K562 (cell line): Measurements from ENCODE around the gene CACNA2D2. TPM values are rescaled to one million over a fixed set of nuclear protein-coding genes. Genes with fewer than 3 reads are reported as not detected.

ENCODE experiments used
- BRD4 ChIP-seq: fragments of 200-600 bp; sonication (generic); IDR thresholded peaks from 2 replicates; pipeline ENCODE4 v1.6.1; 2017; ENCODE audit warnings: inconsistent platforms
- CHD1 ChIP-seq: fragments of 200-600 bp; sonication (generic); IDR thresholded peaks from one replicate; pipeline ENCODE4 v1.6.1; 2012; ENCODE audit warnings: mild to moderate bottlenecking, moderate library complexity, low read length, inconsistent platforms
- CHD2 ChIP-seq: IDR thresholded peaks from 2 replicates; pipeline ENCODE4 v1.6.1; 2011; ENCODE audit warnings: low read depth, low read length
- FOXP1 ChIP-seq: sonication (generic); formaldehyde crosslinking; IDR thresholded peaks from 2 replicates; pipeline ENCODE4 v1.8.0; 2022; ENCODE audit warnings: mild to moderate bottlenecking, missing genetic modification reagents
- GABPB2 ChIP-seq: fragments of 250-450 bp; sonication (Bioruptor Pico); conservative IDR thresholded peaks from 2 replicates; pipeline ENCODE4 v1.5.1; 2021; ENCODE audit warnings: mild to moderate bottlenecking
- HIVEP1 ChIP-seq: fragments of 250-450 bp; sonication (Bioruptor Pico); IDR thresholded peaks from 2 replicates; pipeline ENCODE4 v1.4.0; 2020; ENCODE audit warnings: mild to moderate bottlenecking
- KAT2B ChIP-seq: IDR thresholded peaks from one replicate; pipeline ENCODE4 v1.6.1; 2012; ENCODE audit warnings: low read depth, mild to moderate bottlenecking, control low read depth, inconsistent platforms, low read length, moderate library complexity
- MCM3 ChIP-seq: fragments of 450-650 bp; IDR thresholded peaks from 2 replicates; pipeline ENCODE4 v1.6.1; 2016
- MLX ChIP-seq, 2 experiments: fragments of 450-650 bp in 1 of 2; sonication (generic) in 1 of 2; formaldehyde crosslinking; conservative IDR thresholded peaks; 2 replicates each; pipeline versions ENCODE4 v1.4.0 to v1.8.1; 2020 to 2022; ENCODE audit warnings: mild to moderate bottlenecking in 1 of 2, missing genetic modification reagents in 1 of 2
- NCOA4 ChIP-seq: fragments of 450-650 bp; IDR thresholded peaks from 2 replicates; pipeline ENCODE4 v1.6.1; 2018; ENCODE audit warnings: mild to moderate bottlenecking; ENCODE audit not compliant: partially characterized antibody
- NFE2L1 ChIP-seq: fragments of 450-650 bp; IDR thresholded peaks from 2 replicates; pipeline ENCODE4 v1.6.1; 2016; ENCODE audit warnings: missing genetic modification characterization, low read depth, mild to moderate bottlenecking, missing compliant biosample characterization, moderate library complexity, borderline replicate concordance
- PHF20 ChIP-seq: fragments of 450-650 bp; IDR thresholded peaks from 2 replicates; pipeline ENCODE4 v1.6.1; 2018; ENCODE audit not compliant: partially characterized antibody
- RCOR1 ChIP-seq, 2 experiments: IDR thresholded peaks; 2 replicates each; pipeline ENCODE4 v1.6.1; 2012; ENCODE audit warnings: low read depth in 2 of 2, low read length in 2 of 2, borderline replicate concordance in 1 of 2, improper control_type of control experiment in 1 of 2
- STAT5A ChIP-seq: IDR thresholded peaks from 2 replicates; pipeline ENCODE4 v1.6.1; 2012; ENCODE audit warnings: low read length, inconsistent platforms, borderline replicate concordance
- TARDBP ChIP-seq: fragments of 450-650 bp; IDR thresholded peaks from 2 replicates; pipeline ENCODE4 v1.6.1; 2016
- YBX1 ChIP-seq: fragments of 450-650 bp; IDR thresholded peaks from 2 replicates; pipeline ENCODE4 v1.7.1; 2016; ENCODE audit warnings: mild to moderate bottlenecking
- ZNF217 ChIP-seq: sonication (generic); formaldehyde crosslinking; IDR thresholded peaks from 2 replicates; pipeline ENCODE4 v1.8.0; 2022; ENCODE audit warnings: mild to moderate bottlenecking, missing genetic modification reagents
- ZNF3 ChIP-seq: fragments of 250-450 bp; sonication (Bioruptor Pico); IDR thresholded peaks from 2 replicates; pipeline ENCODE4 v1.5.0; 2021; ENCODE audit warnings: mild to moderate bottlenecking, moderate library complexity
- ZNF311 ChIP-seq: fragments of 250-450 bp; sonication (Bioruptor Pico); IDR thresholded peaks from 2 replicates; pipeline ENCODE4 v1.4.0; 2020; ENCODE audit warnings: mild to moderate bottlenecking, moderate library complexity
- ZNF449 ChIP-seq: fragments of 250-450 bp; sonication (Bioruptor Pico); IDR thresholded peaks from 2 replicates; pipeline ENCODE4 v1.8.0; 2022; ENCODE audit warnings: moderate library complexity, mild to moderate bottlenecking, inconsistent platforms
- polyA plus RNA-seq, 8 experiments: library from polyadenylated mRNA; depleted of rRNA in 4 of 8; stranded (reverse) in 5 of 8; unstranded in 3 of 8; fragments of >200 nt; fragmentation: Nextera tagmentation in 2 of 8; fragmentation: Illumina TruSeq in 1 of 8; extraction: Ambion mirVana in 2 of 8; extraction: Trizol in 1 of 8; gene quantifications; 2 replicates each; pipeline versions ENCODE4 v1.2.1 to v1.2.3, GENCODE V29; 2011 to 2014; ENCODE audit warnings: inconsistent platforms in 1 of 8, missing spikeins in 1 of 8
- total RNA-seq, 7 experiments: library from RNA; depleted of rRNA in 6 of 7; stranded (reverse); fragments of >200 nt in 6 of 7; fragmentation: Illumina TruSeq in 2 of 7; extraction: Trizol in 2 of 7; gene quantifications; 2 replicates each; pipeline versions ENCODE4 v1.2.1 to v1.2.3, GENCODE V29; 2011 to 2021; ENCODE audit warnings: low replicate concordance in 1 of 7
- TF ChIP-seq, protein P1 (sequence below), 2 experiments: fragments of 450-650 bp in 1 of 2; sonication (generic) in 1 of 2; formaldehyde crosslinking in 1 of 2; IDR thresholded peaks in 1 of 2; conservative IDR thresholded peaks in 1 of 2; 2 replicates each; pipeline versions ENCODE4 v1.6.1 to v1.8.1; 2016 to 2023; ENCODE audit warnings: mild to moderate bottlenecking in 2 of 2, moderate library complexity in 2 of 2, inconsistent platforms in 1 of 2, missing genetic modification reagents in 1 of 2
- TF ChIP-seq, protein P2 (sequence below): sonication (generic); formaldehyde crosslinking; IDR thresholded peaks from 2 replicates; pipeline ENCODE4 v1.8.1; 2023; ENCODE audit warnings: mild to moderate bottlenecking, missing genetic modification reagents
- TF ChIP-seq, protein P3 (sequence below): sonication (generic); formaldehyde crosslinking; IDR thresholded peaks from 2 replicates; pipeline ENCODE4 v1.8.0; 2022; ENCODE audit warnings: missing genetic modification reagents, mild to moderate bottlenecking, moderate library complexity, borderline replicate concordance

CACNA2D2 gene
- total and polyA plus RNA-seq, 9 of the 15 experiments (the other 6 are each of a cell fraction or from before 2014, with no cell fraction given), result 0.11 to 0.58 (median 0.36) TPM; not detected in 2

DNA sequence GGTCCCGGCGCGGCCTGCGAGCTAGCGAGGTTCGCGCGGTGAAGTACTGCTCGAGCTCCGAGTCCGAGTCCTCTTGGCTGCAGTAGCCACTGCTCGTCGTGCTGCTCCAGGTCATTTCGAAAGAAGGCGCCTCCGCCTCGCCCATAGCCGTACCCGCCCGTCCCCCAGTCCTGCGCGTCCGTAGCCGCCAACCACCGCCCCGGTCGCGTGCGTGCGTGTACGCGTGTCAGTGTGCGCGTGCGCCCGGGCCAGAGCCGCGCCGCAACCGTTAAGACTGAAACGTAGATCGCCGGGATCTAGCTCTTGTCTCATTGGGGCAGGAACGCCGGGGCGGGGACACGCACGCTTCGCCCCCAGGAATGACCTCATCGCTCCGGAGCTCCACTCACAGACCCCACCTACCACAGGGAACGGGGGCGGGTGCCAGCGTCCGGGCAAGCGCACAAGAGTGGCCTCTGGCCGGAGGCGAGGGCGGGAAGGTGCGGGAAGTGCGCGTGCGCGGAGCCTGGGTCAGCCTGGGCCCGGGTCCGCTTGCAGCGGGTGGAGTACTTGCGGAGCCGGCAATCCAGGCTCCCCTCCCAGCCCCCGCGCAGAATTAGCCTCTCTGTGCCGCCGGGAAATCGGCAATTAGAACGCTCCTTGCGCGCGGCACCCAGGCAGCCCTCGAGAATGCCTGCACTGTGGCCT, 166.1 kb downstream of the CACNA2D2 start (continued):
- no peak for TF ChIP-seq HIVEP1 (CRISPR knock-in tag)
- no peak for TF ChIP-seq KAT2B
- no peak for TF ChIP-seq BRD4
- TF ChIP-seq, protein P1, sequence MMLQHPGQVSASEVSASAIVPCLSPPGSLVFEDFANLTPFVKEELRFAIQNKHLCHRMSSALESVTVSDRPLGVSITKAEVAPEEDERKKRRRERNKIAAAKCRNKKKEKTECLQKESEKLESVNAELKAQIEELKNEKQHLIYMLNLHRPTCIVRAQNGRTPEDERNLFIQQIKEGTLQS (IDR thresholded peaks at IDR 0.05), result peak; percentile 95
- TF ChIP-seq, protein P1 (CRISPR knock-in tag; conservative IDR thresholded peaks at IDR 0.05), result peak; percentile 77; the same call in 1 of the 2 replicates
- TF ChIP-seq ZNF311 (CRISPR knock-in tag), result no peak
- TF ChIP-seq MCM3, result no peak
- no peak for TF ChIP-seq TARDBP
- no peak for TF ChIP-seq CHD2
- TF ChIP-seq FOXP1 (CRISPR knock-in tag), result no peak
- TF ChIP-seq, protein P2, sequence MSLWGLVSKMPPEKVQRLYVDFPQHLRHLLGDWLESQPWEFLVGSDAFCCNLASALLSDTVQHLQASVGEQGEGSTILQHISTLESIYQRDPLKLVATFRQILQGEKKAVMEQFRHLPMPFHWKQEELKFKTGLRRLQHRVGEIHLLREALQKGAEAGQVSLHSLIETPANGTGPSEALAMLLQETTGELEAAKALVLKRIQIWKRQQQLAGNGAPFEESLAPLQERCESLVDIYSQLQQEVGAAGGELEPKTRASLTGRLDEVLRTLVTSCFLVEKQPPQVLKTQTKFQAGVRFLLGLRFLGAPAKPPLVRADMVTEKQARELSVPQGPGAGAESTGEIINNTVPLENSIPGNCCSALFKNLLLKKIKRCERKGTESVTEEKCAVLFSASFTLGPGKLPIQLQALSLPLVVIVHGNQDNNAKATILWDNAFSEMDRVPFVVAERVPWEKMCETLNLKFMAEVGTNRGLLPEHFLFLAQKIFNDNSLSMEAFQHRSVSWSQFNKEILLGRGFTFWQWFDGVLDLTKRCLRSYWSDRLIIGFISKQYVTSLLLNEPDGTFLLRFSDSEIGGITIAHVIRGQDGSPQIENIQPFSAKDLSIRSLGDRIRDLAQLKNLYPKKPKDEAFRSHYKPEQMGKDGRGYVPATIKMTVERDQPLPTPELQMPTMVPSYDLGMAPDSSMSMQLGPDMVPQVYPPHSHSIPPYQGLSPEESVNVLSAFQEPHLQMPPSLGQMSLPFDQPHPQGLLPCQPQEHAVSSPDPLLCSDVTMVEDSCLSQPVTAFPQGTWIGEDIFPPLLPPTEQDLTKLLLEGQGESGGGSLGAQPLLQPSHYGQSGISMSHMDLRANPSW (CRISPR knock-in tag), result no peak; the same call in 1 of the 2 replicates
- no peak for TF ChIP-seq RCOR1 (IDR thresholded peaks at IDR 0.05; ENCODE audit: borderline replicate concordance in 1 of 2, low read depth in 2 of 2, low read length in 2 of 2)
- TF ChIP-seq, protein P3, sequence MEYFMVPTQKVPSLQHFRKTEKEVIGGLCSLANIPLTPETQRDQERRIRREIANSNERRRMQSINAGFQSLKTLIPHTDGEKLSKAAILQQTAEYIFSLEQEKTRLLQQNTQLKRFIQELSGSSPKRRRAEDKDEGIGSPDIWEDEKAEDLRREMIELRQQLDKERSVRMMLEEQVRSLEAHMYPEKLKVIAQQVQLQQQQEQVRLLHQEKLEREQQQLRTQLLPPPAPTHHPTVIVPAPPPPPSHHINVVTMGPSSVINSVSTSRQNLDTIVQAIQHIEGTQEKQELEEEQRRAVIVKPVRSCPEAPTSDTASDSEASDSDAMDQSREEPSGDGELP (CRISPR knock-in tag), result peak; percentile 68; the same call in 1 of the 2 replicates
- TF ChIP-seq PHF20, result no peak
- TF ChIP-seq NFE2L1 (tag), result no peak
- no peak for TF ChIP-seq MLX (CRISPR knock-in tag; conservative IDR thresholded peaks at IDR 0.05)
- no peak for TF ChIP-seq ZNF3 (CRISPR knock-in tag)
- no peak for TF ChIP-seq NCOA4
- no peak for TF ChIP-seq YBX1
- no peak for TF ChIP-seq GABPB2 (CRISPR knock-in tag)
- no peak for TF ChIP-seq ZNF449 (CRISPR knock-in tag)
- no peak for TF ChIP-seq STAT5A
- TF ChIP-seq CHD1, result no peak
- TF ChIP-seq ZNF217 (CRISPR knock-in tag), result no peak
